Cardiac muscle cell (in vitro differentiated cells and primary cell): ENCODE measurements around the gene CRTC1. TPM values are rescaled to one million over a fixed set of nuclear protein-coding genes. Genes with fewer than 3 reads are reported as not detected.
A peak's percentile ranks its signal among the peaks of the same experiment; 100 is the strongest.
"Not testable (repeated sequence)": the region's sequence is repeated elsewhere in the genome, so short reads cannot be mapped to it uniquely, and the experiment has no call there.

Source experiments
- DNase-seq, 2 donors: peaks; one replicate each; pipeline versions ENCODE4 v3.0.0 to v3.0.0-alpha.2; 2010 to 2017; ENCODE audit warnings: low read depth in 1 of 2, low spot score in 1 of 2
- H3K27ac ChIP-seq: fragments of 200-600 bp; sonication (generic); 2 replicates; pipeline ENCODE4 v1.5.1; 2016
- H3K27me3 ChIP-seq: fragments of 200-600 bp; sonication (generic); 2 replicates; pipeline ENCODE4 v1.6.0; 2016; ENCODE audit warnings: control low read depth
- H3K36me3 ChIP-seq: fragments of 200-600 bp; sonication (generic); 2 replicates; pipeline ENCODE4 v1.5.1; 2016; ENCODE audit warnings: control low read depth
- H3K4me1 ChIP-seq: fragments of 200-600 bp; sonication (generic); 2 replicates; pipeline ENCODE4 v1.8.1; 2017; ENCODE audit warnings: low read depth, mild to moderate bottlenecking, mixed run types
- H3K4me3 ChIP-seq: fragments of 200-600 bp; sonication (generic); 2 replicates; pipeline ENCODE4 v1.5.1; 2016; ENCODE audit warnings: mild to moderate bottlenecking
- H3K9me3 ChIP-seq: fragments of 200-600 bp; sonication (generic); 2 replicates; pipeline ENCODE4 v1.5.1; 2017; ENCODE audit warnings: low read depth, mild to moderate bottlenecking, control low read depth
- CTCF ChIP-seq: IDR thresholded peaks from 2 replicates; pipeline ENCODE4 v1.5.1; 2012; ENCODE audit warnings: low read depth, mild to moderate bottlenecking, low read length
- polyA plus RNA-seq: library from polyadenylated mRNA; unstranded; fragments of >200 nt; fragmentation: Nextera tagmentation; extraction: Ambion mirVana; gene quantifications from 2 replicates; pipeline ENCODE4 v1.2.1, GENCODE V29; 2016
- total RNA-seq: library from RNA; depleted of rRNA; stranded (reverse); fragments of >200 nt; gene quantifications from 2 replicates; pipeline ENCODE4 v1.2.3, GENCODE V29; 2016

CRTC1 gene
- total and polyA plus RNA-seq, 2 experiments from 2014 or later: 4.0 to 13.8 TPM

- H3K9me3 ChIP-seq: no peaks in the 10 kb centered on the region
- no peaks in the 10 kb centered on the region for H3K4me1 ChIP-seq
- H3K27me3 ChIP-seq: peaks cover 21% of the 10 kb centered on the region
- H3K4me3 ChIP-seq: no peak overlapping the region
- no peak overlapping the region for H3K27ac ChIP-seq
- DNase-seq: no peak
- TF ChIP-seq CTCF: no peak
- no peaks in the 10 kb centered on the region for H3K36me3 ChIP-seq
These were observed 120.7 kb downstream of the CRTC1 start for GRCh38 chr19:18804139-18804601.

DNA sequence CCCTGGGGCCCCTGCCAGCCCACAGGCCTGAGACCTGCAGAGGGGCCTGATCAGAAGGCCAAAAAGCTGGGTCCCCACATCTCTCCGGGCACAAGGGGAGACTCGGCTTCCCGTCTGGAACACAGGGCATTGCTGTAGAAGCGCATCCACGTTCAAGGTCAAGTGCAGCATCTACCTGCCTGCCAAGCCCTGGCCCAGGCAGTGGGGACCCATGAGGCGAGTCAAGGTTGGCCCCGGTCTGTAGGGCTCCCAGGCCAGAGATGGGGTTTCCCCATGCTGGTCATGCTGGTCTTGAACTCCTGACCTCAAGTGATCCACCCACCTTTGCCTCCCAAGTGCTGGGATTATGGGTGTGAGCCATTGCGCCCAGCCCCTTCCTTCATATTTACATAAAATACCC, 121.2 kb downstream of the CRTC1 start:
- TF ChIP-seq CTCF: no peak

GRCh38 chr19:18807861-18808331, 124.4 kb downstream of the CRTC1 start:
- Histone ChIP-seq H3K27ac (no peak overlapping the region), H3K4me3 (no peak overlapping the region), H3K36me3 (no peaks in the 10 kb centered on the region), H3K9me3 (no peaks in the 10 kb centered on the region), H3K4me1 (no peaks in the 10 kb centered on the region), H3K27me3 (peaks cover 22% of the 10 kb centered on the region)
- DNase-seq: peak in 1 of 2 donors; percentile 61
- no peak for TF ChIP-seq CTCF

More for the DNA sequence above, 121.2 kb downstream of the CRTC1 start:
- H3K4me3 ChIP-seq: no peak overlapping the region
- H3K36me3 ChIP-seq: no peaks in the 10 kb centered on the region
- H3K27me3 ChIP-seq: peaks cover 23% of the 10 kb centered on the region
- DNase-seq: no peak
- no peaks in the 10 kb centered on the region for H3K4me1 ChIP-seq
- H3K27ac ChIP-seq: no peak overlapping the region
- H3K9me3 ChIP-seq: no peaks in the 10 kb centered on the region

DNA sequence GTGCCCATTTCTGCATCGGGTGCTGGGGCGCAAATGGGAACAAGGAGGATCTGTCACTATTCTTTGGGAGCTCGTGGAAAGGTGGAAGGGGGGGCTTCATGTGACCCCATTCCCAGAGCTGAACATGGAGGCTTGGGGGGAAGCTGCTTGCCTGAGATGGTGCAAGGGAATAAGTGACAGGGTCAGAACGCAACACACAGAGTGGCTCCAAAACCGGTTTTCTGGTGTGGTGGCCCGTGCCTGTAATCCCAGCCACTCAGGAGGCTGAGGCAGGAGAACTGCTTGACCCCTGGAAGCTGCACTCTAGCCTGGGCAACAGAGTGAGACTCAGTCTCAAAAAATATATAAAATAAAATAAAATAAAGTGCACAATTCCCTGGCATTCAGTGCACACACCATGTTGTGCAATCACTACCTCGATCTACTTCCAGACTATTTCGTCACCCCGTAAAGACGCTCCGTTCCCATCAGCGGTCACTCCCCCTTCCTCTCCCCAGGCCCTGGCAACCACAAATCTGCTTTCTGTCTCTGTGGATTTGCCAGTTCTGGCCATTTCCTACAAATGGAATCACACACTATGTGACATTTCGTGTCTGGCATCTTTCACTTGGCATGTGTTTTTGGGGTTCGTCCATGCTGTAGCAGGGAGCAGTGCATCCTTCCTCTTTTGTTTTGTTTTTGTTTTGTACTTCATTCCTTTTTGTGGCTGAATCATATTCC, 125.8 kb downstream of the CRTC1 start:
- no peaks in the 10 kb centered on the region for H3K36me3 ChIP-seq
- peaks cover 30% of the 10 kb centered on the region for H3K27me3 ChIP-seq
- DNase-seq: peak in 1 of 2 donors; percentile 94
- H3K9me3 ChIP-seq: no peaks in the 10 kb centered on the region
- no peak overlapping the region for H3K27ac ChIP-seq
- TF ChIP-seq CTCF: no peak
- H3K4me1 ChIP-seq: no peaks in the 10 kb centered on the region
- H3K4me3 ChIP-seq: no peak overlapping the region

- not testable (repeated sequence) for DNase-seq, H3K9me3 ChIP-seq, H3K27ac ChIP-seq, H3K4me3 ChIP-seq, H3K36me3 ChIP-seq, H3K4me1 ChIP-seq
- peaks cover 30% of the 10 kb centered on the region for H3K27me3 ChIP-seq
These were observed 128.2 kb downstream of the CRTC1 start for GRCh38 chr19:18811638-18812037.

DNA sequence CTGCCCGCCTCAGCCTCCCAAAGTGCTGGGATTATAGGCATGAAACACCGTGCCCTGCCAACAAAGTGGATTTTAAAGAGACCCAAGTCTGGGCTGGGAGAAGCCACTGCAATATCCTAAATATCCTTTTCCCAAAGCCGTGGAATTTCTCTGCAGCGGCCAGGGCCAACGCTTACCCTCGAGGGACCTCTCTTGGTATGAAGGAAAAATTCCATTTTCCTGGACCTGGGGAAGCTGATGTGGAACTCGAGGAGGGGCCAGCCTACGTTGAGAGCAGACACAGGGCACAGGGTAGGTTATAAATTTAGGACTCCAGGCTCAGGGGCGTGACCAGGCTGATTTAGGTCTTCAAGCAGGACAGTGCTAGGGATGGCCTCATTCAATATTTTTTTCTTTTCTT, 130.6 kb downstream of the CRTC1 start:
- Histone ChIP-seq H3K27me3 (peaks cover 29% of the 10 kb centered on the region), H3K4me1 (no peaks in the 10 kb centered on the region), H3K9me3 (no peaks in the 10 kb centered on the region), H3K4me3 (no peak overlapping the region), H3K36me3 (no peaks in the 10 kb centered on the region), H3K27ac (no peak overlapping the region)
- TF ChIP-seq CTCF: peak; percentile 19
- DNase-seq: peak in 1 of 2 donors; percentile 69
